ENCODE results near the gene DOK7. TPM values are rescaled to one million over a fixed set of nuclear protein-coding genes. Genes with fewer than 3 reads are reported as not detected.
"Not testable (repeated sequence)": the region's sequence is repeated elsewhere in the genome, so short reads cannot be mapped to it uniquely, and the experiment has no call there.

The DOK7 gene
- total RNA-seq, 1 experiment from 2014 or later = not detected

DNA sequence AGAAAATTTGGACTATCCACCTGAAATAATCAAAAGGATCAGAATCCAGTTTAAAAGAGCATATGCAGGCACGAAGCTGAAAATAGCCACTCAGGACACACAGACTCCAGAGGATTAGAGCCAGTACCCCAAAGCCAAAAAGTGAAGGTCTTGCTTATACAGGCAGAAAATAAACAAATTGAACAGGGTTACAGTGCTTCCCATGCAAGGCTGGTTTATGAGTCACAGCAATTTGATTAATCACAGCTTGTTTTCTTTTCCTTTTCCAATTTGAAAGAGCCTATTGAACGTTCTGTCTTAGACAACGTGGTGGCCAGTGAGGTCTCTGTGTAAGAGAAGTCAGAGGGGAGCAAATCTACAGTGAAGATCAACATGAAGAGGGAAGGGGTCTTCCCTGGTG lies 11.2 kb upstream of the DOK7 start:
- Histone ChIP-seq H3K4me3 (ENCODE audit: low read depth, low read length, poor library complexity, severe bottlenecking) (no peak overlapping the region), H3K9me3 (ENCODE audit: low read depth, low read length, poor library complexity, severe bottlenecking) (no peaks in the 10 kb centered on the region), H3K27me3 (replicated peaks; ENCODE audit: insufficient read depth, low read depth, low read length, poor library complexity) (no peaks in the 10 kb centered on the region), H3K36me3 (ENCODE audit: insufficient read depth, low read length, poor library complexity, severe bottlenecking) (no peaks in the 10 kb centered on the region), H3K4me1 (ENCODE audit: insufficient read depth, low read length, poor library complexity, severe bottlenecking) (no peaks in the 10 kb centered on the region), H3K27ac (ENCODE audit: low read depth, low read length, poor library complexity, severe bottlenecking) (no peak overlapping the region)
- CTCF ChIA-PET = no interaction called here
- TF ChIP-seq EZH2 (IDR thresholded peaks at IDR 0.05; ENCODE audit: borderline replicate concordance, low read depth, low read length, poor library complexity, severe bottlenecking) = no peak
- no peak for TF ChIP-seq CTCF (conservative IDR thresholded peaks at IDR 0.05; ENCODE audit: low read depth, low read length)
- no TSS peak for BruUV-seq (replicated peaks)
- no peak for DNase-seq (ENCODE audit: low spot score)
- intact Hi-C loops (cut with micrococcal nuclease; ENCODE audit: unreplicated experiment) = no loop called here
- POLR2A ChIA-PET (ENCODE audit: low non-redundant PET) = no interaction called here

DNA sequence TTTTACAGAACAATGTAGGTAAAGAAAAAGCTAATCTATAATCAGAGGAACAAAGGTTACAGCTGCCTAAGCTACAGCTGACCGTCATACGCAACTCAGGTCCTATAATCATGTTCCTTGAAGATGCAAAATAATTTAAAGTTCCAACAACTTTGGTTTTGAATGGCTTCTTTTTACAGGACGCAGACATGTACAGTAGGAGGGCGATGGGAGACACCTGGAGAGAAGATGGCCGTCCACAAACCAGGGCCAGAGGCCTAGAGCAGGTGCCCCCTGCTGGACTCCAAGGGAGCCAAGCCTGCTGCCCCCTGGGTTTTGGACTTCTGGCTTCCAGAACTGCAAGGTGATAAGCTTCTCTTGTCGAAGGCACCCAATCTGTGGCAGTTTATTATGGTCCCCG lies 10.7 kb upstream of the DOK7 start:
- Histone ChIP-seq H3K4me1 (ENCODE audit: insufficient read depth, low read length, poor library complexity, severe bottlenecking) (no peaks in the 10 kb centered on the region), H3K27me3 (replicated peaks; ENCODE audit: insufficient read depth, low read depth, low read length, poor library complexity) (no peaks in the 10 kb centered on the region), H3K27ac (ENCODE audit: low read depth, low read length, poor library complexity, severe bottlenecking) (no peak overlapping the region), H3K4me3 (ENCODE audit: low read depth, low read length, poor library complexity, severe bottlenecking) (no peak overlapping the region), H3K9me3 (ENCODE audit: low read depth, low read length, poor library complexity, severe bottlenecking) (no peaks in the 10 kb centered on the region), H3K36me3 (ENCODE audit: insufficient read depth, low read length, poor library complexity, severe bottlenecking) (no peaks in the 10 kb centered on the region)
- ChIA-PET POLR2A (ENCODE audit: low non-redundant PET) (no interaction called here), CTCF (no interaction called here)
- no TSS peak for BruUV-seq (replicated peaks)
- intact Hi-C loops (cut with micrococcal nuclease; ENCODE audit: unreplicated experiment) = no loop called here
- no peak for DNase-seq (ENCODE audit: low spot score)
- TF ChIP-seq EZH2 (IDR thresholded peaks at IDR 0.05; ENCODE audit: borderline replicate concordance, low read depth, low read length, poor library complexity, severe bottlenecking) = no peak
- TF ChIP-seq CTCF (conservative IDR thresholded peaks at IDR 0.05; ENCODE audit: low read depth, low read length) = peak; percentile 25; the same call in 1 of the 2 replicates

GRCh38 chr4:3455596-3455995 lies 7.5 kb upstream of the DOK7 start:
- H3K9me3 ChIP-seq (ENCODE audit: low read depth, low read length, poor library complexity, severe bottlenecking); H3K27me3 ChIP-seq (replicated peaks; ENCODE audit: insufficient read depth, low read depth, low read length, poor library complexity); intact Hi-C loops (cut with micrococcal nuclease; ENCODE audit: unreplicated experiment); CTCF ChIA-PET; H3K4me1 ChIP-seq (ENCODE audit: insufficient read depth, low read length, poor library complexity, severe bottlenecking); H3K4me3 ChIP-seq (ENCODE audit: low read depth, low read length, poor library complexity, severe bottlenecking); H3K27ac ChIP-seq (ENCODE audit: low read depth, low read length, poor library complexity, severe bottlenecking); BruUV-seq (replicated peaks); H3K36me3 ChIP-seq (ENCODE audit: insufficient read depth, low read length, poor library complexity, severe bottlenecking); POLR2A ChIA-PET (ENCODE audit: low non-redundant PET); DNase-seq (ENCODE audit: low spot score): not testable (repeated sequence)

DNA sequence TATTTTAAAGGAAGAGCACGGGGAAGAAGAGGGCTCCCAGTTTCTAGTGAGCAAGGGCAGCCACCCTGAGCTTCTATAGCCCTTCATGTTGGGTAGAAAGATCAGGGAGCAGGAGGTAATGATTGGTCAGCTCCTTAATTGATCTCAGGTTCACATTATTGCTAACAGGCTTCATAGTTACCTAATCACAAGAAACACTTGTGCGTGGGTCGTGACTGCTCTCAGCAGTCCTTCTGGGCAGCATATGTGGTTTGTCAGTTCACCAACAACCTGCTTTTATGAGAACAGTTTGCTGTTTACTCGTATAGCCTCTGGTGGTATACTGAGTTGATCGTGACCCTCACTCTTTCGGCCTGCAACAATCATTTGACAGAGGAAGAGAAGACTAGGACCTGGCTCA lies 4.7 kb upstream of the DOK7 start:
- ChIA-PET CTCF (no interaction called here), POLR2A (ENCODE audit: low non-redundant PET) (no interaction called here)
- no peaks in the 10 kb centered on the region for H3K27me3 ChIP-seq (replicated peaks; ENCODE audit: insufficient read depth, low read depth, low read length, poor library complexity)
- H3K4me3 ChIP-seq (ENCODE audit: low read depth, low read length, poor library complexity, severe bottlenecking) = no peak overlapping the region
- no peaks in the 10 kb centered on the region for H3K36me3 ChIP-seq (ENCODE audit: insufficient read depth, low read length, poor library complexity, severe bottlenecking)
- H3K4me1 ChIP-seq (ENCODE audit: insufficient read depth, low read length, poor library complexity, severe bottlenecking) = no peaks in the 10 kb centered on the region
- BruUV-seq (replicated peaks) = no TSS peak
- no peak overlapping the region for H3K27ac ChIP-seq (ENCODE audit: low read depth, low read length, poor library complexity, severe bottlenecking)
- intact Hi-C loops (cut with micrococcal nuclease; ENCODE audit: unreplicated experiment) = no loop called here
- no peaks in the 10 kb centered on the region for H3K9me3 ChIP-seq (ENCODE audit: low read depth, low read length, poor library complexity, severe bottlenecking)
- DNase-seq (ENCODE audit: low spot score) = no peak
- TF ChIP-seq EZH2 (IDR thresholded peaks at IDR 0.05; ENCODE audit: borderline replicate concordance, low read depth, low read length, poor library complexity, severe bottlenecking) (no peak), CTCF (conservative IDR thresholded peaks at IDR 0.05; ENCODE audit: low read depth, low read length) (no peak)

- CTCF ChIA-PET; H3K4me3 ChIP-seq (ENCODE audit: low read depth, low read length, poor library complexity, severe bottlenecking); intact Hi-C loops (cut with micrococcal nuclease; ENCODE audit: unreplicated experiment); DNase-seq (ENCODE audit: low spot score); H3K4me1 ChIP-seq (ENCODE audit: insufficient read depth, low read length, poor library complexity, severe bottlenecking); H3K27ac ChIP-seq (ENCODE audit: low read depth, low read length, poor library complexity, severe bottlenecking); H3K27me3 ChIP-seq (replicated peaks; ENCODE audit: insufficient read depth, low read depth, low read length, poor library complexity); H3K36me3 ChIP-seq (ENCODE audit: insufficient read depth, low read length, poor library complexity, severe bottlenecking); H3K9me3 ChIP-seq (ENCODE audit: low read depth, low read length, poor library complexity, severe bottlenecking); BruUV-seq (replicated peaks); POLR2A ChIA-PET (ENCODE audit: low non-redundant PET): not testable (repeated sequence)
Observed at GRCh38 chr4:3459156-3459555, 4.0 kb upstream of the DOK7 start.

Measured in A673 (cell line).